ENCODE results near the gene FYCO1. TPM values are rescaled to one million over a fixed set of nuclear protein-coding genes. Genes with fewer than 3 reads are reported as not detected.

The FYCO1 gene
- total RNA-seq, 1 donor, result 12.1 TPM

DNA sequence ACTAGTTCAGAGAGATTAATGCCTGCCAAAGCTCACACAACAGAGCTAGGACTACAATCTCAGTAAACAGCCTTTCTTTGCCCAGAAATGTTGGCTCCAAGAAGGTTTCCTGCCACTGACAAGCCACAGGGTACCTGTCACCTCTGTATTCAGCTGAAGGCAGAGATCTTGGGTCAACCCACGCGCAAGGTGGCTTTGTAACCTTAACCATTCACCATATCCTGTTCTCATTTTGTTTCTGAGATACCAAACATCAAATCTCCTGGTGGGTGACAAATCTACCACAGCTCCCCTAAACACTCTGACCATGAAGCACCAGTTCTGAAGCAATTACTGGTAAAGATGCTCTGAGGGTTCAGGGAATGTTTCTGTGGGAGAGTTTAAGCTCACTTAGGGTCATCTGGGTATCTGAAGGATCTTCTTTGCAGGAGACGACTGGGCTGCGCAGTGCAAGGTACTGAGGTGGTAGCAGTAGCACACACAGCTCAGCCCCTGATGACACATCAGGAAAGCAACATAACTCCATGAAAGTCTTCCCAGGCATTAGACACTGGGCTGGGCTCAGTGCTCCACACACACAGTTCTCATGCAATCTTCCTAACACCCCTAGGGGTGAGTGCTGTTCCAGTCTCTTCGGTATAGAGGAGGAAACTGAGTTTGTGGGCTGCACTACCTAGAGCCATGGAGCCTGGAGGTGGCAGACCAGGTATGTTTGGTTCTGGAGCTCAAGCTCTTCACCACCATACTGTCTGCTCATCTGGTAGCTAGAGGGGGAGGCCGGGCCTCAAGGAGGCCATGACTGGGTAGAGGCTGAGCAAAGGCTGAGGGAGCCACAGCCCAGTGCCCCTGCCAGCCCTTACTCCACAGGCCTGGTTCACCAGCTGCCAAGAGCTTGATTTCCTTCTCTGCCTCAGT lies 44.7 kb downstream of the FYCO1 start:
- peaks cover 25% of the 10 kb centered on the region for H3K4me1 ChIP-seq (ENCODE audit: insufficient read depth, low read length)
- H3K4me3 ChIP-seq (ENCODE audit: low read length), result no peak overlapping the region
- H3K27me3 ChIP-seq (ENCODE audit: insufficient read depth, low read length), result no peaks in the 10 kb centered on the region
- H3K9me3 ChIP-seq (ENCODE audit: low read depth, low read length), result no peaks in the 10 kb centered on the region

DNA sequence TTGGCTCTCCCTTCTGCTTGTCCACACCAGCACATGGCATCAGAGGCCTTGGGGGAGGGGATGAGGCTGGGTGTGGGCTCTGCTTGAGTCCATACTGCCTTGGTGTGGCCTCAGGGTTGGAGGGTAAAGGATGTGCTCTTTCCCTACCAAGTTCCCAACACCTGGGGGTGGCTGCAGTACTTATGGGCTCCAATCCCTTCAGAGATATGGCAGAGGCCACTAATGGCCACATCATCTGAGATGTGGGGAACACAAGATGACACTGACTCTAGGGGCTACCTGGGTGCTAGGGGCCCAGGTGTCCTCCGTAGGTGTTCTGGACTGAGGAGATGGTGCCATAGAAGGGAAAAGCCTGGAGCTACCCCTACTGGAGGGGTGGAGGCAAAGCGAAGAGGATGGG lies 45.5 kb downstream of the FYCO1 start:
- H3K4me3 ChIP-seq (ENCODE audit: low read length), result no peak overlapping the region
- H3K9me3 ChIP-seq (ENCODE audit: low read depth, low read length), result no peaks in the 10 kb centered on the region
- peaks cover 25% of the 10 kb centered on the region for H3K4me1 ChIP-seq (ENCODE audit: insufficient read depth, low read length)
- H3K27me3 ChIP-seq (ENCODE audit: insufficient read depth, low read length), result no peaks in the 10 kb centered on the region

DNA sequence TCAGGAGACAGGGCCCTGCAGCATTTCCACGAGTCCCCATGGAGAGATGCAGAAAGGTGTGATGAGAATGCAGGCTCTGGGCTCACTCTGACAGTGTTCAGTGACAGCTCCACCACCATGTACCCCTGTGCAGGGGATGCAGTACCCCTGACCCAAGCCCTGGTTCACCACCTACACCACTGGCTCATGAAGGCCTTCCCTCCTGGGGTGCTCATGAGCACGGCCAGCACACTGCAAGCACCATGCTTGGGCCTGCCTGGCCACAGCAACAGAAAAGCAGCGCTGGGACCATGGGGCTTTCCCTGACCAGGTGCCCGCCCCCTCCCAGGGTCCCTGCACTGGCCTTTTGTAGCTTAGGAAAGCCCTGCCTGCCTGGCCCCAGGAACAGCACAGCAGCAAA lies 46.2 kb downstream of the FYCO1 start:
- Histone ChIP-seq H3K4me3 (ENCODE audit: low read length) (no peak overlapping the region), H3K4me1 (ENCODE audit: insufficient read depth, low read length) (peaks cover 25% of the 10 kb centered on the region)

DNA sequence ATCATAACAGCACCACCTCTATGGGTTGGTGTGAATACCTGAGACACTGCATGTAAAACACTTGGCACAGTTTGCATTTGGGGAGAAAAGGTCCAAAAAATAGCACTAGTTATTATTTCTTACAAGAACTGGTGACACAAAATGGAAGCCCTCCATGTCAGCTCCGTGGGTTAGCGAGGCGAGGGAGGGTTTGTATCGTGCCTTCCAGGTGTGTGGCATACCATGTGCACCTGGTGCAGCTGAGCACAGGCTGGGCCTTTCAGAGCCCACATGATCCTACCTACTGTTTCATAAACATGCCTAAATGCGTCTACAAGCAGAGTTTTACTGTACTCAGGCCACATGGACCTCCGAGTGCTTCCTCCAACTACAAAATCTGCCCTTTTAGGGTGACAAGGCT lies 46.7 kb downstream of the FYCO1 start:
- Histone ChIP-seq H3K4me3 (ENCODE audit: low read length) (no peak overlapping the region), H3K9me3 (ENCODE audit: low read depth, low read length) (no peaks in the 10 kb centered on the region), H3K4me1 (ENCODE audit: insufficient read depth, low read length) (peaks cover 25% of the 10 kb centered on the region), H3K27me3 (ENCODE audit: insufficient read depth, low read length) (no peaks in the 10 kb centered on the region)

More for the DNA sequence above, 46.2 kb downstream of the FYCO1 start:
- H3K27me3 ChIP-seq (ENCODE audit: insufficient read depth, low read length), result no peaks in the 10 kb centered on the region
- no peaks in the 10 kb centered on the region for H3K9me3 ChIP-seq (ENCODE audit: low read depth, low read length)

- Histone ChIP-seq H3K9me3 (ENCODE audit: low read depth, low read length) (no peaks in the 10 kb centered on the region), H3K4me3 (ENCODE audit: low read length) (no peak overlapping the region), H3K27me3 (ENCODE audit: insufficient read depth, low read length) (no peaks in the 10 kb centered on the region), H3K4me1 (ENCODE audit: insufficient read depth, low read length) (peaks cover 28% of the 10 kb centered on the region)
Observed at GRCh38 chr3:45948311-45948781, 47.3 kb downstream of the FYCO1 start.

DNA sequence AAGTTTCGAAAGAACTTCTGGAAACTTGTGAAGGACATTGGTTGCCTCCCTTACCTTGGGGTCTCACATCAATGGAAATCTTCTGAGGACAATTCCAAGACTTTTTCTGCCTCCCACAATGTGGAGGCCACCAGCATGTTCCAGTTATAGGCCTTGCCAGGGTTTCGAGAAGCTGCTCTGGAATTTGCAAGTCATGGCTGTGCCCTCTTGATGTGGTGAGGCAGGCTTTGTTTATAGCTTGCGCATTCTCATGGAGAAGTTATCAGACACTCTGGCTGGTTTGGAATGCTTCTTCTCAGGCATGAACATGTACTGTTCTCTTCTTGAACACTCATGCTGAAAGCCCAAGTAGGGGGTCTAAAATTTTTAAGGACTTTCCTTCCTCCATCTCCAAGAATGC lies 48.3 kb downstream of the FYCO1 start:
- Histone ChIP-seq H3K9me3 (ENCODE audit: low read depth, low read length) (no peaks in the 10 kb centered on the region), H3K4me3 (ENCODE audit: low read length) (no peak overlapping the region), H3K4me1 (ENCODE audit: insufficient read depth, low read length) (peaks cover 34% of the 10 kb centered on the region), H3K27me3 (ENCODE audit: insufficient read depth, low read length) (no peaks in the 10 kb centered on the region)

DNA sequence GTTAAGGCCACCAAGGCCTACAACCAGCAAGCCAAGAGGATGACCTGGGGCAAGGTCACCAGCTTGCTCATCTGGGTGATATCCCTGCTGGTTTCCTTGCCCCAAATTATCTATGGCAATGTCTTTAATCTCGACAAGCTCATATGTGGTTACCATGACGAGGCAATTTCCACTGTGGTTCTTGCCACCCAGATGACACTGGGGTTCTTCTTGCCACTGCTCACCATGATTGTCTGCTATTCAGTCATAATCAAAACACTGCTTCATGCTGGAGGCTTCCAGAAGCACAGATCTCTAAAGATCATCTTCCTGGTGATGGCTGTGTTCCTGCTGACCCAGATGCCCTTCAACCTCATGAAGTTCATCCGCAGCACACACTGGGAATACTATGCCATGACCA lies 48.7 kb downstream of the FYCO1 start:
- no peaks in the 10 kb centered on the region for H3K9me3 ChIP-seq (ENCODE audit: low read depth, low read length)
- no peak overlapping the region for H3K4me3 ChIP-seq (ENCODE audit: low read length)
- peaks cover 38% of the 10 kb centered on the region for H3K4me1 ChIP-seq (ENCODE audit: insufficient read depth, low read length)
- no peaks in the 10 kb centered on the region for H3K27me3 ChIP-seq (ENCODE audit: insufficient read depth, low read length)

- Histone ChIP-seq H3K4me3 (ENCODE audit: low read length) (no peak overlapping the region), H3K27me3 (ENCODE audit: insufficient read depth, low read length) (no peaks in the 10 kb centered on the region), H3K4me1 (ENCODE audit: insufficient read depth, low read length) (peaks cover 33% of the 10 kb centered on the region), H3K9me3 (ENCODE audit: low read depth, low read length) (no peaks in the 10 kb centered on the region)
Observed at GRCh38 chr3:45946307-45946706, 49.3 kb downstream of the FYCO1 start.

DNA sequence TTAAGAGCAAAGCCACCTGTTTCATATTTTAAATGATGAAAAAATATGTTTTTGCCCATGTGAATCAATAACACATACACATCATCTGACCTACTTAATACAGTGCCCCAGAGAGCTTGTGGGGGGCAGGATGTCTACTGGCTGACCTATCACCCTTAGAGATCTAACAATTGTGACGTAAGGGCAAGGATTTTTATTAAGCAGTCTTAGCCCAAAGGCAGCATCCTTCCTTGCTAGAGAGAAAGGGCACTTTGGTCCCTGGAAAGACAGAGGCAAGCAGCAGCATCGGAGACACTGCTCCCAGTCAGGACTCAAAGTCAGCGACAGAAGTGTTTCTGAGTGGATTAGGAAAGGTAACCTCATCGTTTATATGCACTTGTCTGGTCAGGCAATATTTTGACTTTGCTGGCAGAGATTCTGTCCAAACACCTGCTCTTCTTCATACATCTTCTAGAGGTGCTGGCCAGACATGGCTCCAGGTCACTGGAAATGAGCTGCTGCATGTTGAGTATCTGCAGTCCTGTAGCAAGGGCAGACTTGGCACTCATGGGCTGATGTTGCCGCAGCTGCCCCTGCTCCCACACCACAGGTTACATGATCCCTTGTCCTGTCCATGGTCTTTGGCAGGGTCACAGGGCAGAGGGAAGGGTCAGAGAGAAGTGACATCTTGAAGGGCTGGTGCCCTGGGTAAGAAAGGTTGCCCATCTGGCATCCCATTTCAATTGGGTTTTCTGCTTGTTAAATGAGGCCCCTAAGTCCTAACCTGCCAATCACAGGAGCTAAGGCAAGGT lies 50.6 kb downstream of the FYCO1 start:
- H3K9me3 ChIP-seq (ENCODE audit: low read depth, low read length), result no peaks in the 10 kb centered on the region
- H3K4me1 ChIP-seq (ENCODE audit: insufficient read depth, low read length), result peaks cover 23% of the 10 kb centered on the region
- no peaks in the 10 kb centered on the region for H3K27me3 ChIP-seq (ENCODE audit: insufficient read depth, low read length)
- no peak overlapping the region for H3K4me3 ChIP-seq (ENCODE audit: low read length)

DNA sequence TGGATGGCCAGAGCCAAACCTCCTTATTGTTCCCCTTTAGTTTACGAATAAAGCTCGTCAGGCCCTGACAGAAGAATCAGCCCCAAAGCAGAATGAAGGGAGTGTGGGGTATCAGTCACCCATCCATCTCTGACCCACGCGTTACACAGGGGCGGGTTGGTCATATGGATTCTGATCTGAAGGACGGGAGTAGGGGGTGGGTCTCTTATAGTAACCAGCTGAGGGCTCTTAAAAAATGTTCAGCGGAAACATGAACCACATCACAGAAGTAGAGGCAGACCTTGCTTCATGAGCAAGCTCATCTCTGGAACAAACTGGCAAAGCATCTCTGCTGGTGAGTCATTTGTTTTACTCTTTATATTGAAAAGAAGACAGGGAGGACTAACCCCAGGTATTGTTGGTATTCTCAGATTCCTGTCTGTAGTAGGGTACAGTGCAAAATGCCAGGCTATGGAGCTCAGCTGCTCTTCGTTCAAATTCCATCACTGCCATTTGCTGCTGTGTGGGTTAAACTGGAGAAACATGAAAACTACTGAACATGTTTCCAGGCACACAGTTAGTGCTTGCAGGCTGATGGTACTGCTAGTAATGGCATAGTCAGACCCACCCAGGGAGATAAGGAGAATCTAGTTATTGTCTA lies 52.3 kb downstream of the FYCO1 start, which contains the start of gene CXCR6:
Gene CXCR6 (plus strand): TSS at position 258 of the 640 bp plus-strand sequence. CDS start 3,018 bp downstream, outside the sequence.
- H3K27me3 ChIP-seq (ENCODE audit: insufficient read depth, low read length), result no peaks in the 10 kb centered on the region
- H3K4me3 ChIP-seq (ENCODE audit: low read length), result no peak within 1 kb of the TSS
- H3K4me1 ChIP-seq (ENCODE audit: insufficient read depth, low read length), result peaks cover 18% of the 10 kb centered on the region
- no peaks in the 10 kb centered on the region for H3K9me3 ChIP-seq (ENCODE audit: low read depth, low read length)

DNA sequence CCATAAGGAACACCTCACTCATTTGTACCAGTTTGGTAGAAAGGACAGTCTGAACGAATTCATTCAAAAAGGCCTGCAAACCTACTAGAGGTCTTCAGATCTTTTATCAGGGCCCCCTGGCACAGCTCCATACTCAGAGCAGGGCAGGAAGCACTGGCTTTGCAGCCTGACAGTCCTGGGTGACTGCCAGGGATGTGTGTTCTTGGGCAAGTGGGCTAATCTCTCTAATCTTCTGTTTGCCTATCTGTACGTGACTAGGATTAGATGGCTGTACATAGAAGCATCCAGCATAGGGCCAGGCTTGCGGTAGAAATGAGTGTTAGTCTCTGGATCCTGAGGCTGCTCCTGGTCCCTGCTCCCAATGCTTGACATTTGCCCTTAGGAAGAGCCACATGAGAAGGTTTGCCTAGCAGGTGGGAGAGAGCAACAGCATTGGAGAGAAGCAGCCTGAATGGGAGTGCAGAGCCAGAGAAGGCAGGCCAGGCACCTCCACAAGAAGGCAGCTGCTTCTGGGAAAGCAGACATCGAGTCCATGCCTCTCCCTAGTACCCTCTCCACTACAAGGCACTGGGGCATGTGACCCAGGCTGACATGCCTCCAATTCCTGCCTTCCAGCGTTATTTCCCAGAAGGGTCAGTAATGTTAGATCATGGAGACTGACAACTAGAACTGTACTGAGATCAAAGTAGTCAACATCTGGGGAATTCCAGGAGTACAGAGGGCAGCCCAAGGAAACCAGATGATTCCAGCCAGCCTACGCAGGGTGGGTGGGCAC lies 53.4 kb downstream of the FYCO1 start:
- H3K4me1 ChIP-seq (ENCODE audit: insufficient read depth, low read length), result peaks cover 18% of the 10 kb centered on the region
- no peak overlapping the region for H3K4me3 ChIP-seq (ENCODE audit: low read length)
- H3K27me3 ChIP-seq (ENCODE audit: insufficient read depth, low read length), result no peaks in the 10 kb centered on the region
- no peaks in the 10 kb centered on the region for H3K9me3 ChIP-seq (ENCODE audit: low read depth, low read length)

- Histone ChIP-seq H3K4me1 (ENCODE audit: insufficient read depth, low read length) (peaks cover 18% of the 10 kb centered on the region), H3K4me3 (ENCODE audit: low read length) (no peak overlapping the region), H3K9me3 (ENCODE audit: low read depth, low read length) (no peaks in the 10 kb centered on the region), H3K27me3 (ENCODE audit: insufficient read depth, low read length) (no peaks in the 10 kb centered on the region)
Observed at GRCh38 chr3:45940781-45941365, 54.8 kb downstream of the FYCO1 start.

- H3K4me3 ChIP-seq (ENCODE audit: low read length), result no peak overlapping the region
- H3K27me3 ChIP-seq (ENCODE audit: insufficient read depth, low read length), result no peaks in the 10 kb centered on the region
- H3K9me3 ChIP-seq (ENCODE audit: low read depth, low read length), result no peaks in the 10 kb centered on the region
- peaks cover 18% of the 10 kb centered on the region for H3K4me1 ChIP-seq (ENCODE audit: insufficient read depth, low read length)
Observed at GRCh38 chr3:45940004-45940780, 55.4 kb downstream of the FYCO1 start.
